HG02678 (cell line): Measurements from ENCODE around the gene GFM1.

Experiments used
- ATAC-seq: cut with Tn5 transposase; IDR thresholded peaks from one replicate; pipeline ENCODE4 v1.9.1; 2021; ENCODE audit warnings: mild to moderate bottlenecking, moderate library complexity; ENCODE audit not compliant: unreplicated experiment

GFM1 gene

DNA sequence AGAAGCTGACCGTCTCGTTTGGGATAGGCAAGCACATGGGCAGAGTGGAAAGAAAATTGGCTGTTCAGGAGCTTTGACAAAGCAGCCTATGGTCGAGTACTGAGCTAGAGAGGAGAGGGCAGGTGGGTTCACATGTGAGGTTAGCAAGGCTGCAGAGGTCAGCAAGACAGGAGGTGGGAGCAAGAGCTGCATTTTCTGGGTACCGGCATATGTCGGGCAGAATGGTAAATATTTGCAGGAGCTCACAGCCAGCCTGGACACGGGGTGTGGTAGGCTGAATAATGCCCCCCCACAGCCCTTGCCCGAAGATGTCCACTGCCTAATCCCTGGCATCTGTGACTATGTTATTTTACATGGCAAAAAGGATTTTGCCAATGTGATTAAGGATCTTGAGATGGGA, 79.7 kb downstream of the GFM1 start:
- ATAC-seq: no peak

- no peak for ATAC-seq
Measured at GRCh38 chr3:158725348-158726011, 81.2 kb downstream of the GFM1 start.

- peak; percentile 51 for ATAC-seq
Measured at GRCh38 chr3:158727206-158728060, 83.1 kb downstream of the GFM1 start.

- no peak for ATAC-seq
Measured at GRCh38 chr3:158728061-158728377, 83.7 kb downstream of the GFM1 start.

- ATAC-seq: no peak
Measured at GRCh38 chr3:158728851-158729250, 84.5 kb downstream of the GFM1 start.

- no peak for ATAC-seq
Measured at GRCh38 chr3:158731486-158731885, 87.2 kb downstream of the GFM1 start.

- ATAC-seq: peak; percentile 90
Measured at GRCh38 chr3:158731938-158732855, 87.9 kb downstream of the GFM1 start, which contains the start of gene RARRES1. Gene RARRES1, minus strand, starts transcription at chr3:158732457. Its CDS starts 42 bp downstream, at chr3:158732415.

DNA sequence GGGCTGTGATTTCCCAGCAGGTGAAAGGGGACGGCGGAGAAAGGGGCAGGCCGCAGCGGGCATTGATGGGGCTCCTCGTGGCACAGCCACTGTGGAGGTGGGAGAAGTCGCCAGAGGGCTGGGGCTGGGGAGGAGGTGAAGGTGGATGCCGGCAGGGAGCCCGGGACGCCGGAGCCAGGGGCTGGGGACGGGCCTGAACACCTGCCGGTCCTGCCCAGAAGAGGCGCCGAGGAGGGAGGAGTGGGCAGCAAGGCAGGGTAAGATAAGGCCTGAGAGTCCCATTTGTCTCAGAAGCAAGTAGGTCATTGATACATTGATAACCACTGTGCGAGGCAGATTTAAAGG, 88.5 kb downstream of the GFM1 start:
- ATAC-seq: no peak

DNA sequence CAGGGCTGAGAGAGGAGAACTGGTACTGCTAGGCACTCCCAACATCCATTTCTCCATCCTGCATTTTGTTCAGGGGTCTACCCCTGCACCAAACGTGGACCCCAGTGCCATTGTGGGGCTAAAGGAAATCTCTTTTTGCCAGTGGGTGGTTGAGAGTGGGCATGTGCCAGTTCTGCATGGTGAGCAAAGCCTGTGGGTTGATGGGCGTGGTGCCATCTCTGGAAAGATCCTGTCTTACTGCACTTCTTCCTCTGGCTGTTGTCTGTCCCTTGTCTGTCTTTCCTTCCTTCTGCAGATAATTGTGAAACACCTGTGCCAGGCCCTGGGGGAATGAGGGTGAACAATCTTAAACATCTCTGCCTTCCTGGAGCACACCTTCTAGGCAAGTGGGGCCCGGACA, 89.3 kb downstream of the GFM1 start:
- no peak for ATAC-seq

DNA sequence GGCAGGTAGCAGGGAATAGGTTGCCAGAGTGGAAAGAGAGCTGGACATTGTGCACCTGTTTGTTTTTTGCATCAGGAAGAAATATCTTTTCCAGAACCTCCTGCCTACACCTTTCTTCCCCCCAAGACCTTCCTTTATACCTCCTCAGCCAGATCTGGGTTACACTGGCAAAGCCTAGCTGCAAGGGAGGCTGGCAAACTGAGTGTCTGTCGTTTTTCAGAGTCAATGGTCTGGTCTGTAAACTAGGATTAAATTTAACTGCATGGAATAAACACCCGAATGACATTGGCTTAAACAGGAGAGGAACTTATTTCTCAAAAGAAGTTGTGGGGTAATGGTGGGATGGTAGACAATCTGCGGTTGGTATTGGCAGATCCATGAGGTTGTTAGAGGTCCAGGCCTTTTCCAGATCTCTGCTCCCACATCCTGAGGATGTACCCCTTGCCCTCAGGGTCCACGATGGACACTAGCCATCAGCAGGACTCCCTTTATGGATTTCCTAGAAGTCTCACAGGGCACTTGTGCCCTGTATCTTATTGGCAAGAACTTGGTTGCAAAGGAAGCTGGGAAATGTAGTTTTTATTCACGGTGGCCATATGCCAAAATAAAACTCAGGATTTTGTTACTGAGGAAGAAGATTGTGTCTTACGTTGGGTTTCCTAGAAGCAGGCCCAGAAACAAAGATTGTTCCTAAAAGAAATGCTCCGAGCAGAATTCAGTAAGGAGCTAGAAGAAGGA, 91.1 kb downstream of the GFM1 start:
- no peak for ATAC-seq

GRCh38 chr3:158737410-158737809, 93.1 kb downstream of the GFM1 start:
- no peak for ATAC-seq

- ATAC-seq: no peak
Measured at GRCh38 chr3:158737976-158738615, 93.8 kb downstream of the GFM1 start.

DNA sequence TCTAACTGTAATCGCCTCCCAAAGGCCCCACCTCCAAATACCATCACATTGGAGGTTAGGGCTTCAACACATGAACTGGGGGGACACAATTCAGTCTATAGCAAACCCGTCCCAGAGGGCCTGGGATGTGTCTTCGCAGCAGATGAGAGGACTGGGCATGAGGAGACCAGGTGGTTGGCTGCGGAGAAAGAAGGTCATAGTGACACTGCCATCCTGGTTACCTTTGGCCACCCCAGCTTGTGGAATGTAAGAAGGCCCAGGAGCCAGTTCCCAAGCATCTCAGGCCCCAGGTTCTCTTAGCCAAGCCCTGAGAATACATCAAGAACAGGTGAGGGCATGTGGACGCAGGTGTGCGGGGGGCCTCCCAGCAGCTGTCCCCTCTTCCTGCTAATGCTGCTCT, 94.3 kb downstream of the GFM1 start:
- ATAC-seq: no peak

GRCh38 chr3:158739078-158739477, 94.8 kb downstream of the GFM1 start:
- ATAC-seq: no peak

DNA sequence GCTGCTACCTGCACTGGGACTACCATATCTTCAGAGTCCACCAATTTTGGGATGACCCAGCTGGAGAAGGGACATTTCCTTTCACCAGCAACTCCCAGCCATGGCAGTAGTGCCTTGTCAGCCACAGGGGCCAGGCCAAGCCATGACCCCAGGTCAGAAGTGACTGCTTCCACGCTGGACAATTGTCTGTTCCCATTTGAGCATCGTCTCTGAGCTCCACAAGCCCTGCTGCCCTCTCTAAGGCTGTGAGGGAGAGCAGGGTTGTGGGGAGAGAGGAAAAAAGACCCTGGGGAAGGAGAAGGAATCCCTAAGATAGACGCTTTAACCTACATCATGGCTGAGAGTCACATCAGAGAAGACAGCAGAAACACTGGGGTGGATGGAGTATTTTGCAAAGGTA, 95.3 kb downstream of the GFM1 start:
- ATAC-seq: no peak
